ENCODE data around the gene SDF2L1.
"Not testable (repeated sequence)": the region's sequence is repeated elsewhere in the genome, so short reads cannot be mapped to it uniquely, and the experiment has no call there.

The SDF2L1 gene

GRCh38 chr22:21636629-21637218 is 5.4 kb upstream of the SDF2L1 start:
- no peak for DNase-seq (ENCODE audit: low spot score)

GRCh38 chr22:21637450-21637849 is 4.7 kb upstream of the SDF2L1 start:
- not testable (repeated sequence) for DNase-seq (ENCODE audit: low spot score)

- DNase-seq (ENCODE audit: low spot score) = no peak
Measured at GRCh38 chr22:21639359-21639758, 2.7 kb upstream of the SDF2L1 start.

GRCh38 chr22:21640810-21641209 is 1.3 kb upstream of the SDF2L1 start:
- DNase-seq (ENCODE audit: low spot score) = no peak

GRCh38 chr22:21641417-21641788 is 699 bp upstream of the SDF2L1 start:
- DNase-seq (ENCODE audit: low spot score) = peak; percentile 40

- DNase-seq (ENCODE audit: low spot score) = peak; percentile 39
Measured at GRCh38 chr22:21642584-21643448, 714 bp downstream of the SDF2L1 start.

- DNase-seq (ENCODE audit: low spot score) = no peak
Measured at GRCh38 chr22:21643533-21644357, 1.6 kb downstream of the SDF2L1 start.

GRCh38 chr22:21645513-21645912 is 3.4 kb downstream of the SDF2L1 start:
- DNase-seq (ENCODE audit: low spot score) = not testable (repeated sequence)

- DNase-seq (ENCODE audit: low spot score) = peak; percentile 68
Measured at GRCh38 chr22:21646608-21647590, 4.8 kb downstream of the SDF2L1 start.

- no peak for DNase-seq (ENCODE audit: low spot score)
Measured at GRCh38 chr22:21650280-21650679, 8.2 kb downstream of the SDF2L1 start.

- no peak for DNase-seq (ENCODE audit: low spot score)
Measured at GRCh38 chr22:21650823-21651520, 8.9 kb downstream of the SDF2L1 start.

- DNase-seq (ENCODE audit: low spot score) = no peak
Measured at GRCh38 chr22:21651521-21652009, 9.5 kb downstream of the SDF2L1 start.

- peak; percentile 72 for DNase-seq (ENCODE audit: low spot score)
Measured at GRCh38 chr22:21652010-21652546, 10.0 kb downstream of the SDF2L1 start.

- no peak for DNase-seq (ENCODE audit: low spot score)
Measured at GRCh38 chr22:21652547-21653545, 10.7 kb downstream of the SDF2L1 start.

GRCh38 chr22:21657020-21657359 is 14.9 kb downstream of the SDF2L1 start:
- no peak for DNase-seq (ENCODE audit: low spot score)

GRCh38 chr22:21657360-21658032 is 15.4 kb downstream of the SDF2L1 start:
- no peak for DNase-seq (ENCODE audit: low spot score)

GRCh38 chr22:21659864-21660525 is 17.9 kb downstream of the SDF2L1 start:
- no peak for DNase-seq (ENCODE audit: low spot score)

- no peak for DNase-seq (ENCODE audit: low spot score)
Measured at GRCh38 chr22:21660904-21661303, 18.8 kb downstream of the SDF2L1 start.

Measured in putamen (tissue), 1 donor.